IMR-90 (cell line): Measurements from ENCODE around the gene SCYGR3.

Experiments
- CEBPB ChIP-seq: IDR thresholded peaks from 2 replicates; pipeline ENCODE4 v1.6.1; 2012; ENCODE audit warnings: low read depth, low read length, improper control_type of control experiment
- CTCF ChIP-seq: conservative IDR thresholded peaks from 2 replicates; pipeline ENCODE4 v1.5.1; 2012; ENCODE audit warnings: mild to moderate bottlenecking, low read depth, low read length, improper control_type of control experiment
- ELK1 ChIP-seq: fragments of 150-350 bp; IDR thresholded peaks from 2 replicates; pipeline ENCODE4 v1.6.1; 2016; ENCODE audit warnings: low read depth, mild to moderate bottlenecking, low read length, moderate library complexity, borderline replicate concordance
- POLR2A ChIP-seq: IDR thresholded peaks from 2 replicates; pipeline ENCODE4 v1.6.1; 2012; ENCODE audit warnings: mild to moderate bottlenecking, low read depth, low read length
- RCOR1 ChIP-seq: IDR thresholded peaks from 2 replicates; pipeline ENCODE4 v1.6.1; 2012; ENCODE audit warnings: mild to moderate bottlenecking, low read length, improper control_type of control experiment; ENCODE audit not compliant: insufficient replicate concordance
- RFX5 ChIP-seq: IDR thresholded peaks from 2 replicates; pipeline ENCODE4 v1.8.0; 2012; ENCODE audit warnings: low read depth, mild to moderate bottlenecking, low read length, moderate library complexity

- TF ChIP-seq POLR2A (no peak), CTCF (no peak), ELK1 (no peak), RCOR1 (no peak), CEBPB (no peak), RFX5 (no peak)
Measured at GRCh38 chr2:227595797-227596196, 18.8 kb downstream of the SCYGR3 start.
